Measurements from ENCODE around the gene FRG2.
"Not testable (repeated sequence)": the region's sequence is repeated elsewhere in the genome, so short reads cannot be mapped to it uniquely, and the experiment has no call there.

FRG2 gene

GRCh38 chr4:190027156-190027555, at the start of gene FRG2:
FRG2 (minus strand) TSS chr4:190027256; CDS start chr4:190027204, 52 bp downstream.
- not testable (repeated sequence) for DNase-seq

- DNase-seq: not testable (repeated sequence)
Observed at GRCh38 chr4:190068351-190068750, 41.3 kb upstream of the FRG2 start.

GRCh38 chr4:190064805-190065204, 37.7 kb upstream of the FRG2 start:
- not testable (repeated sequence) for DNase-seq

GRCh38 chr4:190064342-190064741, 37.3 kb upstream of the FRG2 start, which contains the start of gene DBET:
DBET (plus strand) TSS chr4:190064502.
- not testable (repeated sequence) for DNase-seq

GRCh38 chr4:190058997-190059396, 31.9 kb upstream of the FRG2 start:
- DNase-seq: not testable (repeated sequence)

GRCh38 chr4:190049378-190050239, 22.6 kb upstream of the FRG2 start:
- DNase-seq: not testable (repeated sequence)

GRCh38 chr4:190047627-190048026, 20.6 kb upstream of the FRG2 start:
- DNase-seq: not testable (repeated sequence)

GRCh38 chr4:190040873-190041272, 13.8 kb upstream of the FRG2 start:
- DNase-seq: not testable (repeated sequence)

- not testable (repeated sequence) for DNase-seq
Observed at GRCh38 chr4:190037704-190038388, 10.8 kb upstream of the FRG2 start.

- DNase-seq: not testable (repeated sequence)
Observed at GRCh38 chr4:190031264-190031663, 4.2 kb upstream of the FRG2 start.

GRCh38 chr4:190022614-190023281, 4.3 kb downstream of the FRG2 start:
- DNase-seq: not testable (repeated sequence)

- DNase-seq: not testable (repeated sequence)
Observed at GRCh38 chr4:190021973-190022372, 5.1 kb downstream of the FRG2 start.

GRCh38 chr4:190020790-190021717, 6.0 kb downstream of the FRG2 start:
- DNase-seq: no peak

- not testable (repeated sequence) for DNase-seq
Observed at GRCh38 chr4:190019859-190020463, 7.1 kb downstream of the FRG2 start.

- no peak for DNase-seq
Observed at GRCh38 chr4:190019023-190019858, 7.8 kb downstream of the FRG2 start.

GRCh38 chr4:190018201-190018920, 8.7 kb downstream of the FRG2 start:
- DNase-seq: no peak

- DNase-seq: no peak
Observed at GRCh38 chr4:190017357-190018200, 9.5 kb downstream of the FRG2 start.

- DNase-seq: no peak
Observed at GRCh38 chr4:190016369-190017289, 10.4 kb downstream of the FRG2 start.

Data from NK-92 treated with Interleukin-12 subunit alpha and Interleukin-12 subunit beta, amount 100 ng/mL, for 24 hours (cell line).